ENCODE data around the gene SNX30.

The SNX30 gene

GRCh38 chr9:112833081-112833480, 82.5 kb downstream of the SNX30 start:
- TF ChIP-seq CTCF (conservative IDR thresholded peaks at IDR 0.05; ENCODE audit: low read length) = no peak
- no peak for TF ChIP-seq EZH2phosphoT487 (IDR thresholded peaks at IDR 0.05; ENCODE audit: borderline replicate concordance)
- Histone ChIP-seq H3F3A (ENCODE audit: low read depth) (no peaks in the 10 kb centered on the region), H3K27me3 (ENCODE audit: insufficient read depth, low read length, poor library complexity, severe bottlenecking) (no peaks in the 10 kb centered on the region), H3K4me2 (ENCODE audit: low read depth, low read length, poor library complexity, severe bottlenecking) (no peak overlapping the region), H3K4me1 (ENCODE audit: insufficient read depth, low read length, poor library complexity, severe bottlenecking) (no peaks in the 10 kb centered on the region), H2AFZ (ENCODE audit: low read length) (no peak overlapping the region), H3K9me3 (ENCODE audit: insufficient read depth, low read depth, low read length) (no peaks in the 10 kb centered on the region), H3K4me3 (ENCODE audit: low read length, poor library complexity, severe bottlenecking) (no peak overlapping the region), H3K36me3 (ENCODE audit: insufficient read depth, low read length) (no peaks in the 10 kb centered on the region), H3K9me2 (replicated peaks; ENCODE audit: low read depth, low read length) (no peaks in the 10 kb centered on the region), H3K9ac (ENCODE audit: low read depth, low read length, poor library complexity, severe bottlenecking) (no peak overlapping the region), H4K20me1 (ENCODE audit: insufficient read depth, low read length, poor library complexity, severe bottlenecking) (no peaks in the 10 kb centered on the region), H3K79me2 (ENCODE audit: insufficient read depth, low read length) (no peaks in the 10 kb centered on the region)

- no peak for TF ChIP-seq CTCF (conservative IDR thresholded peaks at IDR 0.05; ENCODE audit: low read length)
- TF ChIP-seq EZH2phosphoT487 (IDR thresholded peaks at IDR 0.05; ENCODE audit: borderline replicate concordance) = no peak
- no peaks in the 10 kb centered on the region for H3K36me3 ChIP-seq (ENCODE audit: insufficient read depth, low read length)
These were observed 85.8 kb downstream of the SNX30 start for GRCh38 chr9:112836394-112836793.

GRCh38 chr9:112838342-112838741, 87.8 kb downstream of the SNX30 start:
- Histone ChIP-seq H3K9me2 (replicated peaks; ENCODE audit: low read depth, low read length) (no peaks in the 10 kb centered on the region), H3K4me1 (ENCODE audit: insufficient read depth, low read length, poor library complexity, severe bottlenecking) (no peaks in the 10 kb centered on the region), H3K9ac (ENCODE audit: low read depth, low read length, poor library complexity, severe bottlenecking) (no peak overlapping the region), H3K36me3 (ENCODE audit: insufficient read depth, low read length) (no peaks in the 10 kb centered on the region), H3K79me2 (ENCODE audit: insufficient read depth, low read length) (no peaks in the 10 kb centered on the region), H3K27me3 (ENCODE audit: insufficient read depth, low read length, poor library complexity, severe bottlenecking) (no peaks in the 10 kb centered on the region), H3K4me2 (ENCODE audit: low read depth, low read length, poor library complexity, severe bottlenecking) (no peak overlapping the region), H4K20me1 (ENCODE audit: insufficient read depth, low read length, poor library complexity, severe bottlenecking) (no peaks in the 10 kb centered on the region), H3F3A (ENCODE audit: low read depth) (no peaks in the 10 kb centered on the region), H3K9me3 (ENCODE audit: insufficient read depth, low read depth, low read length) (no peaks in the 10 kb centered on the region), H3K4me3 (ENCODE audit: low read length, poor library complexity, severe bottlenecking) (no peak overlapping the region), H2AFZ (ENCODE audit: low read length) (no peak overlapping the region)
- TF ChIP-seq CTCF (conservative IDR thresholded peaks at IDR 0.05; ENCODE audit: low read length) = no peak
- TF ChIP-seq EZH2phosphoT487 (IDR thresholded peaks at IDR 0.05; ENCODE audit: borderline replicate concordance) = no peak

More at GRCh38 chr9:112836394-112836793, 85.8 kb downstream of the SNX30 start:
- H2AFZ ChIP-seq (ENCODE audit: low read length) = no peak overlapping the region
- H3K79me2 ChIP-seq (ENCODE audit: insufficient read depth, low read length) = no peaks in the 10 kb centered on the region
- no peak overlapping the region for H3K4me2 ChIP-seq (ENCODE audit: low read depth, low read length, poor library complexity, severe bottlenecking)
- H3K9ac ChIP-seq (ENCODE audit: low read depth, low read length, poor library complexity, severe bottlenecking) = no peak overlapping the region
- H3F3A ChIP-seq (ENCODE audit: low read depth) = no peaks in the 10 kb centered on the region
- no peaks in the 10 kb centered on the region for H3K4me1 ChIP-seq (ENCODE audit: insufficient read depth, low read length, poor library complexity, severe bottlenecking)
- H3K4me3 ChIP-seq (ENCODE audit: low read length, poor library complexity, severe bottlenecking) = no peak overlapping the region
- H3K9me2 ChIP-seq (replicated peaks; ENCODE audit: low read depth, low read length) = no peaks in the 10 kb centered on the region
- no peaks in the 10 kb centered on the region for H4K20me1 ChIP-seq (ENCODE audit: insufficient read depth, low read length, poor library complexity, severe bottlenecking)
- H3K9me3 ChIP-seq (ENCODE audit: insufficient read depth, low read depth, low read length) = no peaks in the 10 kb centered on the region
- H3K27me3 ChIP-seq (ENCODE audit: insufficient read depth, low read length, poor library complexity, severe bottlenecking) = no peaks in the 10 kb centered on the region
